ENCODE measurements around the gene TBC1D14. TPM values are rescaled to one million over a fixed set of nuclear protein-coding genes. Genes with fewer than 3 reads are reported as not detected.

The TBC1D14 gene
- polyA plus RNA-seq, 1 donor from 2014 or later = 28.2 TPM

- Mint-ChIP-seq H3K27me3 (no peaks in the 10 kb centered on the region), H3K4me1 (peaks cover 34 to 48% (median 43%) of the 10 kb centered on the region in 3 donors), H3K27ac (peak overlapping the region in 2 of 3 donors; percentile 23 to 93), H3K36me3 (no peaks in the 10 kb centered on the region), H3K9me3 (no peaks in the 10 kb centered on the region), H3K4me3 (peak overlapping the region in 2 of 4 donors; percentile 33 to 82)
Observed at GRCh38 chr4:6939761-6940743, 30.4 kb downstream of the TBC1D14 start.

DNA sequence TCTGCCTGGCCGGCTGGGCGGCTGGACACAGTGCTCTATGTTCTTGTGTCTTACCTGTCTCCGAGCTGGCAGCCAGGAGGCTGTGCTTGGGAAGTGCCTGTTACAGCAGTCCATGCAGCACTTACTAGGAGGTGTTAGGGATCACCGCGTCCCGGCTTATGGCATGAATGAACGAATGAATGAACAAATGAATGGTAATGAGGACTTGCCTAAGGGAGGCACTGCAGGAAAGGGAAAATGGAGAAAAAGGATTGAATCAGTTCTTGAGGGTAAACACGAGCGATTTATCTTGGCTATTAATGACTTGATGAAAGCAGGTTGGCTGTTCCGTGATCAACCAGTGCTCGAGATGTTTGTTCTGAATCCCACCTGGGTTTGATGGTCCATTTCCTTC, 31.1 kb downstream of the TBC1D14 start:
- Mint-ChIP-seq H3K4me1 (peaks cover 34 to 48% (median 43%) of the 10 kb centered on the region in 3 donors), H3K9me3 (no peaks in the 10 kb centered on the region), H3K27me3 (no peaks in the 10 kb centered on the region), H3K36me3 (no peaks in the 10 kb centered on the region), H3K27ac (peak overlapping the region in 1 of 3 donors; percentile 93), H3K4me3 (peak overlapping the region in 2 of 4 donors; percentile 37 to 82)

GRCh38 chr4:6941796-6942195, 32.2 kb downstream of the TBC1D14 start:
- Mint-ChIP-seq H3K4me3 (peak overlapping the region in 2 of 4 donors; percentile 34 to 79), H3K36me3 (no peaks in the 10 kb centered on the region), H3K27me3 (no peaks in the 10 kb centered on the region), H3K9me3 (no peaks in the 10 kb centered on the region), H3K27ac (peak overlapping the region in 1 of 3 donors; percentile 18), H3K4me1 (peaks cover 28 to 46% (median 40%) of the 10 kb centered on the region in 3 donors)

- Mint-ChIP-seq H3K4me1 (peaks cover 28 to 45% (median 38%) of the 10 kb centered on the region in 3 donors), H3K27ac (peak overlapping the region in 2 of 3 donors; percentile 4 to 21), H3K36me3 (no peaks in the 10 kb centered on the region), H3K27me3 (no peaks in the 10 kb centered on the region), H3K4me3 (peak overlapping the region in 3 of 4 donors; percentile 38 to 79 (median 70)), H3K9me3 (no peaks in the 10 kb centered on the region)
Observed at GRCh38 chr4:6942238-6942800, 32.7 kb downstream of the TBC1D14 start.

GRCh38 chr4:6943012-6943884, 33.6 kb downstream of the TBC1D14 start:
- Mint-ChIP-seq H3K9me3 (no peaks in the 10 kb centered on the region), H3K27ac (peak overlapping the region in 1 of 3 donors; percentile 72), H3K27me3 (no peaks in the 10 kb centered on the region), H3K36me3 (no peaks in the 10 kb centered on the region), H3K4me3 (peak overlapping the region in 1 of 4 donors; percentile 9), H3K4me1 (peaks cover 29 to 42% (median 33%) of the 10 kb centered on the region in 3 donors)

- H3K36me3 Mint-ChIP-seq = no peaks in the 10 kb centered on the region
- H3K4me3 Mint-ChIP-seq = peak overlapping the region in 1 of 4 donors; percentile 33
- no peaks in the 10 kb centered on the region for H3K9me3 Mint-ChIP-seq
- no peaks in the 10 kb centered on the region for H3K27me3 Mint-ChIP-seq
- peaks cover 29 to 36% (median 29%) of the 10 kb centered on the region in 3 donors for H3K4me1 Mint-ChIP-seq
- peak overlapping the region in 1 of 3 donors; percentile 72 for H3K27ac Mint-ChIP-seq
Observed at GRCh38 chr4:6943885-6944225, 34.2 kb downstream of the TBC1D14 start.

DNA sequence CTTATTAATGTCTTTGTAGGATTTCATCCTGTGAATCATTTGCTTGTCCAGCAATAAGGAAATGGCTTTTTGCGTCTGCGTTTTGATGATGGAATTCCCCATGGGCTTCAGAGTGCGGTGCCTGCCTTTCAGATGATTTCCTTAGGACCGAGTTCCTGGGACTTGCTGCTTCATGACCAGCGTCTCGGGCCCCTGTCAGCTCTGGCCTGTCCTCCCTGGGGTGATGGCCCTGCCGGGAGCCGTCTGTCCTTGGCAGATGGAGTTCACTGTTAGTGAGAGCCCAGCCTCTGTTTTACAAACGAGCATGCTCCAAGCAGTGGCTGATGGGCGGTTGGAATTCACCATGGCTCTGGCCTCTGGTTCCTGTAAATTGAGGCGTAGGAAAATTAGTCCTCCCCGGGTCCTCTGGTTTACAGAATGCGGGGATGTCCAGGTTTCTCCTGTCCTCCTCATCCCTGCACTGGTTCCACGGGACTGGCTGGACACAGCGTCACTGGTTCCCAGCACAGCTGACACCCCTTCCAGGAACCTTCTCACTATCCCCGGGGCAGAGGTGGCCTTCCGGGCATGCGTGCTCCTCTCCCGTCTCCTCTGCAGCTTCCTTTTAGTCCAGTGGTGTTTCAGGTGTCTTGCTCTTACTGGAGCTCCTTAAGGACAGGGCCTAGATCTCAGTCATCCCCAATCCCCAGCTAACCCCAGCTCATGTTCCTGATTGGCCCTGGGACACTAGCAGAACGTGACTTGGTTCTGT, 34.9 kb downstream of the TBC1D14 start:
- Mint-ChIP-seq H3K4me1 (peaks cover 25 to 32% (median 29%) of the 10 kb centered on the region in 3 donors), H3K9me3 (no peaks in the 10 kb centered on the region), H3K27me3 (no peaks in the 10 kb centered on the region), H3K36me3 (no peaks in the 10 kb centered on the region), H3K27ac (peak overlapping the region in 1 of 3 donors; percentile 71), H3K4me3 (no peak overlapping the region)

DNA sequence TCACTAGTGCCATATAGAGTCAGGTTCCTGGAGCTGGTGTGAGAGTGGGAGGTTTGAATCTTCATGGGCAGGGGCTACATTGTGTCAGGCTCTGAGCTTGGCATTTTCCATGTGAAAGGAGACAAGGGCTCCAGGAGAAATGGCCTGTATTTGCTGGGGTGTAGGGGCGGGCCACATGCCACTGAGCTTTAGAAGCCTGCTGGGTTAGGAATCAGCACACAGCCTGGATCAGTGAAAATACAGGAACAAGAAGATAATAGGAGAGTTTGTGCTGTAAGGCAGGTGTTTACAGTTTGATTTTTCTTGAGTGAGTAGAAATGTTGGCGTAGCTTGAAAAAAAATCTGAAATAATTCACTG, 35.4 kb downstream of the TBC1D14 start:
- Mint-ChIP-seq H3K9me3 (no peaks in the 10 kb centered on the region), H3K36me3 (peaks cover 2% of the 10 kb centered on the region), H3K4me1 (peaks cover 24 to 30% (median 28%) of the 10 kb centered on the region in 3 donors), H3K4me3 (no peak overlapping the region), H3K27me3 (no peaks in the 10 kb centered on the region), H3K27ac (peak overlapping the region in 1 of 3 donors; percentile 71)

GRCh38 chr4:6946497-6946896, 36.9 kb downstream of the TBC1D14 start:
- Mint-ChIP-seq H3K4me3 (no peak overlapping the region), H3K27ac (no peak overlapping the region), H3K4me1 (peaks cover 13 to 23% (median 19%) of the 10 kb centered on the region in 3 donors), H3K27me3 (no peaks in the 10 kb centered on the region), H3K9me3 (no peaks in the 10 kb centered on the region), H3K36me3 (peaks cover 2% of the 10 kb centered on the region)

GRCh38 chr4:6948134-6948460, 38.5 kb downstream of the TBC1D14 start:
- no peaks in the 10 kb centered on the region for H3K9me3 Mint-ChIP-seq
- H3K36me3 Mint-ChIP-seq = peaks cover 2% of the 10 kb centered on the region
- H3K4me1 Mint-ChIP-seq = peaks cover 6 to 14% (median 10%) of the 10 kb centered on the region in 3 donors
- H3K27ac Mint-ChIP-seq = no peak overlapping the region
- H3K27me3 Mint-ChIP-seq = no peaks in the 10 kb centered on the region
- H3K4me3 Mint-ChIP-seq = no peak overlapping the region

DNA sequence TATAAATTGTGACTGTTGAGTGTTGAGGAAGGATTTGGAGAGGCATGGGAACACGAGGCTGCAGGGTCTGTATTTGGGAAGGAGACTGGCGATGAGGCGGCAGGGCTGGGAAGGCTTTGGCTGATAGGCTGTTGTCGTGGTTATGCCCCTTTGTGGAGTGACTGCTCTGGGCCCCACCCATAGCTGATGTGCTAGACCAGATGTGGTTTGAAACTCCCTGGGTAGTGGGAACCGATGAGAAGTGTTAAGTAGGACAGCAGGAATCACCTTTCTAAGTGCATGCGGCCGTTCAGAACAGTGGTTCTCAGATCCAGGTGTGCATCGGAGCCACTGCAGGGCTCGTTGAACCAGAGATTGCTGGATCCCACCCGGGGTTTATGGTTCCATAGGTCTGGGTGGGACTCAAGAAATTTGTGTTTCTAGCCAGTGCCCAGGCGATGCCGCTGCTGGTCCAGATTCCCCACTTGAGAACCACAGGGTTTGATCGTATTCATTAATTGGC, 42.3 kb downstream of the TBC1D14 start:
- H3K27me3 Mint-ChIP-seq = no peaks in the 10 kb centered on the region
- peaks cover 2% of the 10 kb centered on the region for H3K36me3 Mint-ChIP-seq
- no peak overlapping the region for H3K27ac Mint-ChIP-seq
- peaks cover 8 to 14% (median 11%) of the 10 kb centered on the region in 3 donors for H3K4me1 Mint-ChIP-seq
- no peaks in the 10 kb centered on the region for H3K9me3 Mint-ChIP-seq
- H3K4me3 Mint-ChIP-seq = peak overlapping the region in 1 of 4 donors; percentile 33

DNA sequence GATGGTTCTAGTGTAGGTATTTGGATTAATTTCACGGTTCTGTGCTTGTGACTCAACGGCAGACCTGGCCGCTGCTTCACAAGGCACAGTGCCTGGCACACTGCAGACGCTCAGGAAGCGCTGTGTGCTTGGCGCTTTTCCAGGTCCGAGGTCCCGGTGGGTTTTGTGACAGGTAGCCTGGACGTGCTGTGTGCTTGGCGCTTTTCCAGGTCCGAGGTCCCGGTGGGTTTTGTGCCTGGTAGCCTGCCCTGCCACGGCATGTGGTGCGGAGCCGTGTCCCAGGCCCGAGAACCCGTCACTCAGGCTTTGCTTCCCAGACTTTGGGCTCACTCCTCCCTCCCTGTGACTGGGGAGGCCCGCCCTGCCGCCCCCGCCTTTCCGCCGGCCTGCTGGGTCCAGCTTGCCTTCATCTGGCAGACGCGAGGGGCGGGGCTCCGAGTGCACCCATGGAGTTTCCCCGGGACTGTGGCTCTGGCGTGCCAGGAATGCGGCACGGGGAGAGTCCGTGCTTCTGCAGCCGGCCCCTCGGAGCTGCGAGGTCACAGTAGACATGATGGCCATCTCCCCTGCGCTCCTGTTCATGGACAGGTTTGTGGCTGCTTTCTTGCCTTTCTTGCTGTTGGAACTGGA, 44.2 kb downstream of the TBC1D14 start:
- peaks cover 2% of the 10 kb centered on the region for H3K36me3 Mint-ChIP-seq
- no peak overlapping the region for H3K4me3 Mint-ChIP-seq
- no peak overlapping the region for H3K27ac Mint-ChIP-seq
- no peaks in the 10 kb centered on the region for H3K9me3 Mint-ChIP-seq
- no peaks in the 10 kb centered on the region for H3K27me3 Mint-ChIP-seq
- peaks cover 7 to 14% (median 8%) of the 10 kb centered on the region in 3 donors for H3K4me1 Mint-ChIP-seq

GRCh38 chr4:6955261-6955911, 45.8 kb downstream of the TBC1D14 start:
- Mint-ChIP-seq H3K27me3 (no peaks in the 10 kb centered on the region), H3K4me3 (no peak overlapping the region), H3K27ac (peak overlapping the region in 2 of 3 donors; percentile 31 to 39), H3K9me3 (no peaks in the 10 kb centered on the region), H3K4me1 (peaks cover 5 to 10% (median 9%) of the 10 kb centered on the region in 3 donors), H3K36me3 (no peaks in the 10 kb centered on the region)

All from IgD-negative memory B cell (primary cell).